ENCODE measurements around the gene CTPS1.

DNA sequence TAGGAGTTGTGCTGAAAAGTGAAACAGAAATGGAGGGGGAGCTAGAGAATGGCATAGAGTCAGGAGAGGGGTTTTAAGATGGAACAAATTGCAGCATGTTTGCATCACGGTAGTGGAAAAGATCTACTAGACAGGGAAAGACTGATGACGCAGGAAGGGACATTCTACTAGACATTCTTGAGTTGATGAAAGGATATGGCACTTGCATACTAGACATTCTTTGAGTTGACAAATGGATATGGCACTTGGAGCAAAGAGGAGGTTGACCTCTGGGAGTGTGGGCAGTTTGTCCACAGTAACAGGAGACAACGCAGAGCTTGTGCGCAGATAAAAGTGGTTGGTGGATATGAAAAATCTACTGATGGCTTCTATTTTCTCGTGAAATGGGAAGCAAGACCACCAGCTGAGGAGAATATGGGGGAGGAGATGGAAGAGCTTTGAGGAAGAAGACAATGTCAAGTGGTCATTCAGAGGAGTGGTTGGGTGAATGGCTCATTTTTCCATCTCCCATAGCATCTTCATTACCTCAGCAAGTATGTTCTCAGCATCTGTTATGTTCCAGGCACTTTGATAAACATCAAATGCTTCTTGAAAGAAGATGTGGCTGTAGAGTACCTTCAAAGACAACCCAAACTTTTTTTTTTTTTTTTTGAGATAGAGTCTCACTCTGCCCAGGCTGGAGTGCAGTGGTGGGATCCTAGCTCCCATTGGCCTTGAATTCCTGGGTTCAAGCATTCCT, 2.4 kb upstream of the CTPS1 start:
- no peak for TF ChIP-seq EZH2 (IDR thresholded peaks at IDR 0.05; ENCODE audit: insufficient read depth, poor library complexity, severe bottlenecking)
- no peak for TF ChIP-seq EZH2phosphoT487 (IDR thresholded peaks at IDR 0.05; ENCODE audit: insufficient read depth, low read depth)

Measured in GM23248 (cell line).